GM12878 (cell line): Measurements from ENCODE around the gene CSTPP1. TPM values are rescaled to one million over a fixed set of nuclear protein-coding genes. Genes with fewer than 3 reads are reported as not detected.

Source experiments
- ATF3 ChIP-seq: IDR thresholded peaks from 2 replicates; pipeline ENCODE4 v1.6.1; 2011; ENCODE audit warnings: low read depth, mild to moderate bottlenecking, low read length, moderate library complexity, borderline replicate concordance; ENCODE audit errors: extremely low read depth
- CEBPZ ChIP-seq: fragments of 150-350 bp; IDR thresholded peaks from 2 replicates; pipeline ENCODE4 v1.6.1; 2016; ENCODE audit warnings: low read depth, low read length
- CHD2 ChIP-seq: IDR thresholded peaks from 2 replicates; pipeline ENCODE4 v1.6.1; 2011; ENCODE audit warnings: low read depth, low read length, improper control_type of control experiment, borderline replicate concordance
- DPF2 ChIP-seq: fragments of 450-650 bp; IDR thresholded peaks from 2 replicates; pipeline ENCODE4 v1.6.1; 2017; ENCODE audit warnings: mild to moderate bottlenecking
- EED ChIP-seq: sonication (generic); IDR thresholded peaks from 2 replicates; pipeline ENCODE4 v1.6.1; 2016; ENCODE audit warnings: antibody characterized with exemption, low read depth
- FOXM1 ChIP-seq: IDR thresholded peaks from 2 replicates; pipeline ENCODE4 v1.6.1; 2012; ENCODE audit warnings: low read depth, mild to moderate bottlenecking, inconsistent platforms, low read length, moderate library complexity
- IKZF2 ChIP-seq, 2 experiments: fragments of 450-650 bp; IDR thresholded peaks; 2 replicates each; pipeline ENCODE4 v1.6.1; 2017; ENCODE audit warnings: mild to moderate bottlenecking in 2 of 2, moderate library complexity in 2 of 2
- KDM1A ChIP-seq: fragments of 200-600 bp; sonication (generic); IDR thresholded peaks from 2 replicates; pipeline ENCODE4 v1.6.1; 2016; ENCODE audit warnings: borderline replicate concordance
- KLF5 ChIP-seq: fragments of 450-650 bp; IDR thresholded peaks from 2 replicates; pipeline ENCODE4 v1.6.1; 2014; ENCODE audit warnings: mild to moderate bottlenecking; ENCODE audit not compliant: partially characterized antibody
- MEF2B ChIP-seq: fragments of 450-650 bp; IDR thresholded peaks from 2 replicates; pipeline ENCODE4 v1.6.1; 2018; ENCODE audit warnings: mild to moderate bottlenecking, moderate library complexity; ENCODE audit not compliant: partially characterized antibody, poor library complexity, severe bottlenecking
- NR2C1 ChIP-seq: fragments of 450-650 bp; IDR thresholded peaks from 2 replicates; pipeline ENCODE4 v1.6.1; 2017; ENCODE audit warnings: antibody characterized with exemption, mild to moderate bottlenecking, moderate library complexity
- POU2F2 ChIP-seq: IDR thresholded peaks from 3 replicates; pipeline ENCODE4 v1.6.1; 2011; ENCODE audit warnings: low read depth, mild to moderate bottlenecking, low read length, borderline replicate concordance
- RAD21 ChIP-seq: IDR thresholded peaks from 2 replicates; pipeline ENCODE4 v1.6.1; 2011; ENCODE audit warnings: mild to moderate bottlenecking, low read depth, low read length, moderate library complexity; ENCODE audit not compliant: insufficient read depth
- SPI1 ChIP-seq: IDR thresholded peaks from 2 replicates; pipeline ENCODE4 v1.6.1; 2011; ENCODE audit warnings: low read depth, mild to moderate bottlenecking, low read length, moderate library complexity, borderline replicate concordance; ENCODE audit not compliant: insufficient read depth
- STAT3 ChIP-seq: IDR thresholded peaks from 2 replicates; pipeline ENCODE4 v1.6.1; 2011; ENCODE audit warnings: low read depth, low read length, improper control_type of control experiment
- TCF3 ChIP-seq: IDR thresholded peaks from 2 replicates; pipeline ENCODE4 v1.6.1; 2012; ENCODE audit warnings: low read depth, mild to moderate bottlenecking, low read length, borderline replicate concordance; ENCODE audit not compliant: insufficient read depth
- ZBED1 ChIP-seq: IDR thresholded peaks from 2 replicates; pipeline ENCODE4 v1.6.1; 2016; ENCODE audit warnings: borderline replicate concordance
- ZNF207 ChIP-seq: fragments of 450-650 bp; IDR thresholded peaks from 2 replicates; pipeline ENCODE4 v1.6.1; 2014; ENCODE audit warnings: antibody characterized with exemption, mild to moderate bottlenecking, borderline replicate concordance
- ZNF24 ChIP-seq: fragments of 450-650 bp; IDR thresholded peaks from 2 replicates; pipeline ENCODE4 v1.6.1; 2017; ENCODE audit warnings: antibody characterized with exemption, mild to moderate bottlenecking
- polyA plus RNA-seq, 11 experiments: library from polyadenylated mRNA; depleted of rRNA in 4 of 11; unstranded in 6 of 11; stranded (reverse) in 5 of 11; fragments of >200 nt; fragmentation: Nextera tagmentation in 4 of 11; fragmentation: Illumina TruSeq in 1 of 11; extraction: Ambion mirVana in 4 of 11; extraction: Trizol in 1 of 11; gene quantifications; 1 replicate in 1 of 11; 2 replicates in 10 of 11; pipeline versions ENCODE4 v1.2.1 to v1.2.3, GENCODE V29; 2011 to 2016; ENCODE audit warnings: inconsistent platforms in 2 of 11, missing spikeins in 2 of 11, low read depth in 1 of 11
- total RNA-seq, 4 experiments: library from RNA; depleted of rRNA in 3 of 4; stranded (reverse); fragments of >200 nt in 3 of 4; fragmentation: Illumina TruSeq in 1 of 4; extraction: Trizol in 1 of 4; gene quantifications; 2 replicates each; pipeline versions ENCODE4 v1.2.1 to v1.2.3, GENCODE V29; 2013 to 2021
- TF ChIP-seq, protein P1 (sequence below): fragments of 450-650 bp; IDR thresholded peaks from 2 replicates; pipeline ENCODE4 v1.6.1; 2017; ENCODE audit warnings: low read depth, mild to moderate bottlenecking, moderate library complexity
- TF ChIP-seq, protein P2 (sequence below): IDR thresholded peaks from 2 replicates; pipeline ENCODE4 v1.6.1; 2011; ENCODE audit warnings: low read depth, low read length, improper control_type of control experiment, borderline replicate concordance

CSTPP1 gene
- total and polyA plus RNA-seq, 10 of the 15 experiments (the other 5 are each of a cell fraction or from before 2014, with no cell fraction given), result 7.1 to 23.4 (median 17.5) TPM

DNA sequence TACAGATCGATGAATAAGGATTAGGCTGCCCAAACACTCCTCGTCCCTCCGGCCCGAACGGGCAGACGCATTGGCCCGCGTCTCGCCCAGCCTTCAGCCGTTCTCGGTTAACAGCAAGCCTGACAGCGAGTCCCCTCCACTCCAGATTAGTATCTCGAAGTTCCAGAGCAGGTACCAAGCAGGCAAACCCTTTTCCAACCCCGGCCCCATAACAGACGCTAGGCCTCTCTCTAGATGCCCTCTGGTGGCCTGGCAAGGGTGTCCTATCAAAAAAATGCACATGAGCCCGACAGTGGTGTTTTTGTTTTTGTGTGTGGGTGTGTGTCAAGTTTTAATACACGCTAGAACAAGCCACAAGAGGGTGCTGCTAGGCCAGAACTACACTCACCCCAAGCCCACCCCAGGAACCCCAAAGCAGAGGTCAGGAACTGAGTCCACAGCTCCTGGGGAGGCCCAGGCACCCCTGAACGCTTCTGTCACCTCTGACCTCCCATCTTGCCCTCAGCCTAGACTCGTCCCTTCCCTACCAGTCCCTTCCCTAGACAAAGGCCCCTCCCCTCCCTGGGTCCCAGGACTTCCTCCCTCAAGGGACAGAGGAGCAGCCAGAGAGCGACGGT lies 240.8 kb downstream of the CSTPP1 start (continued):
- TF ChIP-seq KLF5, result no peak
- no peak for TF ChIP-seq CEBPZ
- no peak for TF ChIP-seq ZNF24
- TF ChIP-seq ATF3, result no peak
- TF ChIP-seq NR2C1, result peak; percentile 52
- peak; percentile 59 for TF ChIP-seq MEF2B
- peak; percentile 65 for TF ChIP-seq RAD21
- TF ChIP-seq ZBED1, result no peak
- peak; percentile 73; the same call in 1 of the 2 replicates for TF ChIP-seq DPF2
- TF ChIP-seq, protein P1, sequence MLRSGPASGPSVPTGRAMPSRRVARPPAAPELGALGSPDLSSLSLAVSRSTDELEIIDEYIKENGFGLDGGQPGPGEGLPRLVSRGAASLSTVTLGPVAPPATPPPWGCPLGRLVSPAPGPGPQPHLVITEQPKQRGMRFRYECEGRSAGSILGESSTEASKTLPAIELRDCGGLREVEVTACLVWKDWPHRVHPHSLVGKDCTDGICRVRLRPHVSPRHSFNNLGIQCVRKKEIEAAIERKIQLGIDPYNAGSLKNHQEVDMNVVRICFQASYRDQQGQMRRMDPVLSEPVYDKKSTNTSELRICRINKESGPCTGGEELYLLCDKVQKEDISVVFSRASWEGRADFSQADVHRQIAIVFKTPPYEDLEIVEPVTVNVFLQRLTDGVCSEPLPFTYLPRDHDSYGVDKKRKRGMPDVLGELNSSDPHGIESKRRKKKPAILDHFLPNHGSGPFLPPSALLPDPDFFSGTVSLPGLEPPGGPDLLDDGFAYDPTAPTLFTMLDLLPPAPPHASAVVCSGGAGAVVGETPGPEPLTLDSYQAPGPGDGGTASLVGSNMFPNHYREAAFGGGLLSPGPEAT, result no peak
- no peak for TF ChIP-seq KDM1A
- no peak for TF ChIP-seq EED
- no peak for TF ChIP-seq FOXM1
- no peak for TF ChIP-seq CHD2
- no peak for TF ChIP-seq TCF3
- TF ChIP-seq SPI1, result peak; percentile 39; the same call in 1 of the 2 replicates
- TF ChIP-seq, protein P2, sequence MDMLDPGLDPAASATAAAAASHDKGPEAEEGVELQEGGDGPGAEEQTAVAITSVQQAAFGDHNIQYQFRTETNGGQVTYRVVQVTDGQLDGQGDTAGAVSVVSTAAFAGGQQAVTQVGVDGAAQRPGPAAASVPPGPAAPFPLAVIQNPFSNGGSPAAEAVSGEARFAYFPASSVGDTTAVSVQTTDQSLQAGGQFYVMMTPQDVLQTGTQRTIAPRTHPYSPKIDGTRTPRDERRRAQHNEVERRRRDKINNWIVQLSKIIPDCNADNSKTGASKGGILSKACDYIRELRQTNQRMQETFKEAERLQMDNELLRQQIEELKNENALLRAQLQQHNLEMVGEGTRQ, result no peak
- TF ChIP-seq POU2F2, result peak; percentile 21; the same call in 1 of the 3 replicates
- TF ChIP-seq STAT3, result 0 out of 2 replicates have a peak, but pooled peaks have one; percentile 17
- TF ChIP-seq ZNF207, result peak; percentile 90; the same call in 1 of the 2 replicates
- peak in 1 of 2 experiments; percentile 55; a peak in 1 of 4 replicates for TF ChIP-seq IKZF2 (IDR thresholded peaks at IDR 0.05)
